GM19395 (cell line): ENCODE measurements around the gene BCAR3.

Source experiments
- ATAC-seq: cut with Tn5 transposase; IDR thresholded peaks from one replicate; pipeline ENCODE4 v1.9.1; 2021; ENCODE audit warnings: mild to moderate bottlenecking, moderate library complexity; ENCODE audit not compliant: unreplicated experiment

Gene BCAR3

GRCh38 chr1:93600663-93601062 lies 81.0 kb downstream of the BCAR3 start:
- no peak for ATAC-seq

GRCh38 chr1:93599479-93599878 lies 82.2 kb downstream of the BCAR3 start:
- ATAC-seq = no peak

- ATAC-seq = no peak
Measured at GRCh38 chr1:93598861-93599439, 82.7 kb downstream of the BCAR3 start.

DNA sequence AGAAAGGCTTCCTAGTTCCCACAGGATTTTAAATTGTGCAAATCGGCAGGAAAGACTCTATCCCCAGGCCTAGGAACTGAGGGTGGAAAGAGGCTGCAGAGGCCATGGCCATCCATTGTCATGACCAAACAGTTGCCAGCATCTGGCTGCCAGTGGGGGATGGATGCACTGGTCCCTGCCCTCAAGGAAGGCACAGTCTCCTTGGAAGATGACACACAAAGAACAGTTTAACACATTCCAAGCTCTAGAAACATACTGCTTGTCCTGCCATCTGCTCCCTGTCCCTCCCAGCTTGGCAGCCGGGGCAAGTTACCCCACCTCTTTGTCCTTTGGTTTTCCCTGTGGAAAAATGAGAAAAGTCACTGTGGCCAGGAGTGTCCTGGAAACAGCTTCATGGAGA lies 83.2 kb downstream of the BCAR3 start:
- ATAC-seq = no peak

DNA sequence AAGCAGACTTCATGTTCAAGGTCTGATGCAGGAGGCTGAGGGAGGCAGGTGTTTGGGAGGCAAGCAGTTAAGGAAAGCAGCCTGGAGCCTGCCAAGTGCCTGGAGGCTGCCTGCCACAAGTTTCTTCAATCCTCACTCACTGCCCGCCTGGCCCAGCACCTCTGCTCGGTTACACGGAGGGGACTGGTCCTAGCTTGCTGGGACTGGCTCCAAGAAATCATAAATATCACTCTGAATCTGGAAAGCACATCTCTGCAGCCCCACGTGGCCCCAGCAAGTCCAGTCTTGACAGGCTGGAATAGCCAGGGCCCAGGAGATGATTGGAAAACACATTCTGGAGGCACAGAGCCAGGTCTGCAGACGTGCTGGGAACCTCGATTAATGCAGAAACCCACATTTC lies 83.9 kb downstream of the BCAR3 start:
- no peak for ATAC-seq

GRCh38 chr1:93596329-93597089 lies 85.1 kb downstream of the BCAR3 start:
- ATAC-seq = no peak

DNA sequence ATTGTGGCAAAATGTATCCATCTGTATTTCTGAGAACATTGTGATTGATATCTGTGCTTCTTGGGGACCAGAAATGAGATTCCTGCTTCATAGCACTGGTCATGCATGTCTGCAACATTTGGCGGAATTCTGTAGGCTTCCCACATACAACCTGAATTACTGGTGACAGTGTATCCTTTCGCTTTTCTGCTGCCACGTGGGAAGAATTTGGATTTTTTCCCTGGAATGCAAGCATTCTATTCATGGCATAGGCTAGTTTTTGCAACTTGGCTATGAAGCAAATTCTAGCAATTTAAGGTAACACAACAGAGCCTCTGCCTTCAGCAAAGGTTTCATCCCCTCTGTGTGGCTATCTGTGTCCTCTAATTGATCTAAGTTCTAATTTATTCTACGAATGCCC lies 85.9 kb downstream of the BCAR3 start:
- ATAC-seq = no peak

GRCh38 chr1:93595266-93595665 lies 86.4 kb downstream of the BCAR3 start:
- ATAC-seq = no peak

- ATAC-seq = no peak
Measured at GRCh38 chr1:93594603-93594880, 87.1 kb downstream of the BCAR3 start.

GRCh38 chr1:93593854-93594602 lies 87.6 kb downstream of the BCAR3 start:
- no peak for ATAC-seq

DNA sequence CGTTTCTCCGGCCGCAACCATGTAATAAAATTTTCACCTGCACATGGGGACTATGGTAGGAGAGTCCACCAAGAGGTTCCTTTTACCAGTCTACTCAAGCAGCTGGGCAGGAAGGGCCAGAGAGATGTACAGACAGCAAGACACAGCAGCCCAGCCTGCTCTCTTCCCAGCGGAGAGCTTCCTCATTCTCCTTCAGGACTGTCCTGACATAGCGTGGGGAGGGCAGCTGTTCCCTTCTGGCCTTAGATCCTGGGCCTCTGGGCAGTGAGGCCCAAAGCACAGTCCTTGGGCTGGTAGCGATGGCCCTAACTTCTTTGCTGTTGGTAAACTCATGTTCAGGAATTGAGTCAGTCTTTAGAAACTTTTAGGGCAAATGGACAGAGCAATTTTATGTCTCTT lies 89.1 kb downstream of the BCAR3 start:
- no peak for ATAC-seq

DNA sequence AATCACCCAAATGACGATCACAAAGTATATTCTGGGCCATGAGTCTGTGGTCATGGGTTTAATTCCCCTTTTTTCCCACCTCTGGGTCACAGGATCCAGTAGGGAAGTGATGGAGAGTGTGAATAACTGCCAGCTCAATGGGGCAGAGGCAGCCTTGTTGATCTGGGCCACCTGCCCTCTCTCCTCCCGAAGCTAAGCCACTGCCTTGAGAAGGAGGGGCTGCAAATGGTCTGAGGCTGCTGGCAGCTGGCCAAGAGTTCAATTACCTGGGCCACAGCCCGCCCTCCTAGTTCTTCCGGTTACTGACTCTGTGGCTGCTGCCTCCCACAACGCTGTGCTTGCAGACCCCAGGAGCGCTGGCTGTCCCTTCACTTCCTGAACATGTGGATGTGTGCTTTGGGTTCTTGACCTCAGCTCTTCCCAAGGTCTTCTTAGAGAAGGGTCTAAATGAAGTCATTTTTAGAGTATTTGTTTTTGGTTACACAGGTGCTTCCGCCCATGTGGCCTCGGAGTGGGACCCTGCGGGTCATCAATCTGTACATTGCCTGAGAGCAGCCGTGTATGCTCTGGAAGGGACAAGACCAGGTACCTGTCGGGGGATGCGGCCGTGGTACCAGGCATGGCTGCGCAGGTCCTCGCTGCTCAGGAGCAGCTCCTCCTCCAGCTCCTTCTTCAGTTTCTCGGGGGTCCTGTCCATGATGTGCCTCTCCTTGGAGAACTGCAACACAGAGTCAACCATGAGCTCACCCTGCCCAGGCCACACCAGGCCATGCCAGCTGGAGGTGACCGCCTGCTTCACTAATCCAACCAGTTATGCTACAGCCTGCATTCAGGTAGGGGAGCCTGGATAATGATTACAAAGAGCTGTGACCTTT lies 89.7 kb downstream of the BCAR3 start:
- peak; percentile 93 for ATAC-seq

DNA sequence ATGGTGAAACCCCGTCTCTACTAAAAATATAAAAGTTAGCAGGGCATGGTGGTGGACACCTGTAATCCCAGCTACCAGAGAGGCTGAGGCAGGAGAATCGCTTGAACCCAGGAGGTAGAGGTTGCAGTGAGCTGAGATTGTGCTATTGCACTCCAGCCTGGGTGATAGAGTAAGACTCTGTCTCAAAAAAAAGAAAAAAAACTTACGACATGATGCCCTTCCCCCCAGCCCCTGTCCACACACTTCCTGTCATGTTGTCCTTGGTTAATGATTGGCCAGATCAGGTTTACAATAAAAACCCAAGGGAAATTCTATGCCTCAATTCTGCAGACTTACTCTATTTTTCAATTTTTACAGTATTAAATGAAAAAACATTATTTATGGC lies 90.4 kb downstream of the BCAR3 start:
- peak; percentile 21 for ATAC-seq

DNA sequence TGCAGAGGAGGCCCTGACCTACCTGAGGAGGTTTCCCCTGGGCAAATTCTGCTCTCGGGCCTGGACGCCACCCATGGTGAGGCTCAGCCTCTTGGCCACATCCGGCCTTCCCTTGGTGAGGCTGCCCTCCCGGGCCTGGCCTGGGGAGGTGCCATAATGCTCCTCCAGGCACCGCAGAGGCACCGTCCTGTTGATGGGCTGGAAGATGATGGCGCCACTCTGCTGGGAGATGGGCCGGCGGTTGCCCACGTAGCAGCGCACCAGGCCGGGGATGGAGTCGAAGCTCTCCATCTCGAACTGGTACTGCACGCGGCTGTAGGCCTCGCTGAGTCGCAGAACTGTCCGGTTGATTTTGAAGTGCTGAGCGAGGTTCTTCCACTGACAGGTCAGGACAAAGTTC lies 92.7 kb downstream of the BCAR3 start:
- no peak for ATAC-seq

GRCh38 chr1:93588206-93588605 lies 93.4 kb downstream of the BCAR3 start:
- ATAC-seq = no peak

- no peak for ATAC-seq
Measured at GRCh38 chr1:93587354-93587753, 94.3 kb downstream of the BCAR3 start.

DNA sequence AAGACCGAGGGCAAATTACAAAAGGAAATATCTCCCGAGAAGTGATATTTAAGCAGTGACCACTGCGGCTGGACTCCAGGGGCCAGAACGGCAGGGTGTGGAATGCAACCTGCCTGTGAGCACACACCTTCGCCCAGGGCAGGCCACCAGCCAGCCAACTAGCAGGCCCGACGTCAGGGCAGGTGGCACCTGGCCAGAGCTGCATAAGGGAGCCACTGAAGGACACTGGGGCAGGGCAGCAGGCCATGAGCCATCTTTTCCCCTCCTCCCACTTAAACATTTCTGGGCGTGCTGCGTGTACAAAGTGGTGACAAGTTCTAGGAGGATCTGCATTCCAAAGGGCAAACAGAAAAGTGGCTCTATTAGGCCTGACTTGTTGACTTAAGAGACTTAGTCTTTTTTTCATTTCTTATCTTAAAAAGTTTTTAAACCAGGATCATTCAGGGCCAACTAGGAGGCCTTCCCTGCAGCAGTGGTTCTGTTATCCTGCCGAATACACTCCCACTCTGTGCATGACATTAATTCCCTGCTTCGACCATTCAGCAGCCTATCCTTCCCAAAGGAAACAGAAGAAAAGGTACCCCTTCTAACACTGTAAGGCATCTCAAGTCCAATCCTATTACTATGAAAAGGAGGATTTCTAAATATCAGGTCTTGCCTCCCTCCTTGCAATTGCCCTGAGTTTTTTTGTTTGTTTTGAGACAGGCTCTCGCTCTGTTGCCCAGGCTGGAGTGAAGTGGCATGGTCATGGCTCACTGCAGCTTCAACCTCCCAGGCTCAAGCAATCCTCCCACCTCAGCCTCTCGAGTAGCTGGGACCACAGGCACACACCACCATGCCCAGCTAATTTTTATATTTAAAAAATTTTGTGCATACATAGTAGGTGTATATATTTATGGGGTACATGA lies 96.3 kb downstream of the BCAR3 start:
- ATAC-seq = no peak

DNA sequence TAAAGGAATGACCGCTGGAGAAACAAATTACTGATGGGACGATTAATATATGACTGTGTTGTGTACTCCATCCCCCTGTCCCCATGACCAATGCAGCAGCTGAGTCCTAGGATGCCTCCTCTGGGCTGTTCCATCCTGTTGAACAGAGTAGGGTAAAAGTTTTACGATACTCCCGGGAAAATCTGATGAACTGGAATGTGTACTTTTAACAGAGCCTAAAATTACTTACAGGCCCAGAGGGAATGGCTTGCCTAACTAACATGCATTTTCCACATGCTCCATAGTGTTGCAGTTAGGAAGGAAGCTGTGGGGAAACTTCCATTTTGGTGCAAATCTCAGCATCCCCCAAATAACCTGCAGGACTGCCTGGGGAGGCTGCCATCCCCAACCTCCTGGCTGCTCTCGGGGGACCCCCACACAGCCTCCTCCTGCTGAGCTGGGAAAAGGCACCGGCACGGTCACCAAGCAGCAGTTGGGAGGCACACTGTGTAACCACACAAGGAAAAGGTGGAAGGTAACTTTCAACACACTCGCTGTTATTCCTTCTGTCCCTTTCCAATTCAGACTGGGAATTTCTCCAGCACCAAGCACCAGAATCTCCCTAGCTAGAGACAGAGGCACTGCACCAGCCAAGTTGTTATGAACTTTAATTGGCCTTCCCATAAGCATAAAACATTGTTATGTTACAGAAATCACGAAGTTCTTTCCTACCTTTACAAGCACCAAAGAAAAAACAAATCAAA lies 97.2 kb downstream of the BCAR3 start:
- no peak for ATAC-seq

- no peak for ATAC-seq
Measured at GRCh38 chr1:93581917-93582850, 99.5 kb downstream of the BCAR3 start.
